ENCODE measurements around the gene TSPEAR. TPM values are rescaled to one million over a fixed set of nuclear protein-coding genes. Genes with fewer than 3 reads are reported as not detected.

Gene TSPEAR
- total and polyA plus RNA-seq, 9 of the 15 experiments (the other 6 are each of a cell fraction or from before 2014, with no cell fraction given) = not detected

DNA sequence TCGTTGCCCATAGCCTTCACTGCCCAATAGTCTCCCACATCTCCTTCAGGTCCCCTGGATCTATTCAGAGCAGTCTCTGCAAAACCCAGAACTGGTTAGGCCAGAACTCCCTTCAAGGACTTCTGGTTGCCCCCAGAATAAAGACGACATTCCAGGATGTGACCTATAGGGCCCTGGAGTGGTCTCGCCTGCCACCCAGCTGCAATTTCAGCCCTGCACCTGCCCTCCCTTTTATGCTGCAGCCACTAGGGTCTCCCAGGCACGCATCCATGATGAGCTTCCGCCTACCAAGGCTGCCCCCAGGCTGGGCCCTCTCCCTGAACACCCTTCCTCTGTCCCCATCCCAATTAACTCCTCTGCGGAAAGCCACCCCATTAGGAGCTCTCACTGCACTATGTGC, 7.2 kb upstream of the TSPEAR start (continued):
- TF ChIP-seq, protein P1, sequence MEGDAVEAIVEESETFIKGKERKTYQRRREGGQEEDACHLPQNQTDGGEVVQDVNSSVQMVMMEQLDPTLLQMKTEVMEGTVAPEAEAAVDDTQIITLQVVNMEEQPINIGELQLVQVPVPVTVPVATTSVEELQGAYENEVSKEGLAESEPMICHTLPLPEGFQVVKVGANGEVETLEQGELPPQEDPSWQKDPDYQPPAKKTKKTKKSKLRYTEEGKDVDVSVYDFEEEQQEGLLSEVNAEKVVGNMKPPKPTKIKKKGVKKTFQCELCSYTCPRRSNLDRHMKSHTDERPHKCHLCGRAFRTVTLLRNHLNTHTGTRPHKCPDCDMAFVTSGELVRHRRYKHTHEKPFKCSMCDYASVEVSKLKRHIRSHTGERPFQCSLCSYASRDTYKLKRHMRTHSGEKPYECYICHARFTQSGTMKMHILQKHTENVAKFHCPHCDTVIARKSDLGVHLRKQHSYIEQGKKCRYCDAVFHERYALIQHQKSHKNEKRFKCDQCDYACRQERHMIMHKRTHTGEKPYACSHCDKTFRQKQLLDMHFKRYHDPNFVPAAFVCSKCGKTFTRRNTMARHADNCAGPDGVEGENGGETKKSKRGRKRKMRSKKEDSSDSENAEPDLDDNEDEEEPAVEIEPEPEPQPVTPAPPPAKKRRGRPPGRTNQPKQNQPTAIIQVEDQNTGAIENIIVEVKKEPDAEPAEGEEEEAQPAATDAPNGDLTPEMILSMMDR (IDR thresholded peaks at IDR 0.05 in 2 of 3, conservative IDR thresholded peaks at IDR 0.05 in 1 of 3; ENCODE audit: insufficient read depth in 2 of 3, low read depth in 1 of 3, low read length in 3 of 3) = peak; percentile 39 to 75 (median 66); a peak in 5 of 6 replicates
- TF ChIP-seq ZC3H4 (CRISPR knock-in tag; IDR thresholded peaks at IDR 0.05; ENCODE audit: borderline replicate concordance) = no peak
- TF ChIP-seq, protein P2, sequence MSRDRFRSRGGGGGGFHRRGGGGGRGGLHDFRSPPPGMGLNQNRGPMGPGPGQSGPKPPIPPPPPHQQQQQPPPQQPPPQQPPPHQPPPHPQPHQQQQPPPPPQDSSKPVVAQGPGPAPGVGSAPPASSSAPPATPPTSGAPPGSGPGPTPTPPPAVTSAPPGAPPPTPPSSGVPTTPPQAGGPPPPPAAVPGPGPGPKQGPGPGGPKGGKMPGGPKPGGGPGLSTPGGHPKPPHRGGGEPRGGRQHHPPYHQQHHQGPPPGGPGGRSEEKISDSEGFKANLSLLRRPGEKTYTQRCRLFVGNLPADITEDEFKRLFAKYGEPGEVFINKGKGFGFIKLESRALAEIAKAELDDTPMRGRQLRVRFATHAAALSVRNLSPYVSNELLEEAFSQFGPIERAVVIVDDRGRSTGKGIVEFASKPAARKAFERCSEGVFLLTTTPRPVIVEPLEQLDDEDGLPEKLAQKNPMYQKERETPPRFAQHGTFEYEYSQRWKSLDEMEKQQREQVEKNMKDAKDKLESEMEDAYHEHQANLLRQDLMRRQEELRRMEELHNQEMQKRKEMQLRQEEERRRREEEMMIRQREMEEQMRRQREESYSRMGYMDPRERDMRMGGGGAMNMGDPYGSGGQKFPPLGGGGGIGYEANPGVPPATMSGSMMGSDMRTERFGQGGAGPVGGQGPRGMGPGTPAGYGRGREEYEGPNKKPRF (IDR thresholded peaks at IDR 0.05; ENCODE audit: low read depth, low read length) = no peak

DNA sequence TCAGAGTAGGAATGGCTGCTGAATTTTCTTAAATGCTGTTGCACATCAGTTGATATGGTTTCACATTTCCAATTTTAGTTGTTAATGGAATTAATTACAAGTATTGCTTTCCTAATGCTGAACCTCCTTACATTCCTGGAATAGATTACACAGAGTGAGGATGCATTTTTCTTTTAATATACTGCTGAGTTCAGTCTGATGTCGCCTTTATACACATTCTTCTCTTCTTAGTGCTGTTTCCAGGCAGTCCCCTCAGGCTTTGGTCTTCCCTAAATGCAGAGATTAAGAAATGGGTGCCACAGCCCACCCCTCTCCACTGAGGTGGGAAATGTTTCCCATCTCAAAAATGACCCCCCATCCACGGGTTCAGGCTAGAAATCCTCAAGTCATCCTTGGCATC, 6.7 kb upstream of the TSPEAR start:
- no peak overlapping the region for H3K9ac ChIP-seq (ENCODE audit: insufficient read depth in 1 of 2, low read depth in 2 of 2, low read length in 2 of 2)
- DNase-seq (ENCODE audit: extremely low read depth in 1 of 4, low spot score in 3 of 4) = no peak
- no peaks in the 10 kb centered on the region for H3K36me3 ChIP-seq (ENCODE audit: control insufficient read depth, insufficient read depth, low read length)
- peaks cover 14 to 28% of the 10 kb centered on the region in 2 experiments; a peak in 4 of 5 replicates for H3K27me3 ChIP-seq (ENCODE audit: control insufficient read depth in 2 of 2, insufficient read depth in 2 of 2, low read length in 2 of 2)
- no peak for FAIRE-seq
- 0% methylated on average over 2 of the region's 2 CpGs for WGBS (ENCODE audit: insufficient coverage, low coverage, missing lambda C conversion rate)
- H3K79me2 ChIP-seq (ENCODE audit: control insufficient read depth, insufficient read depth, low read length) = no peaks in the 10 kb centered on the region
- in situ Hi-C loops (cut with MboI) = no loop called here
- H3K9me1 ChIP-seq (ENCODE audit: control insufficient read depth, insufficient read depth, low read length) = no peaks in the 10 kb centered on the region
- H3K4me1 ChIP-seq (replicated peaks in 1 of 2; ENCODE audit: control insufficient read depth in 2 of 2, insufficient read depth in 2 of 2, low read length in 2 of 2) = peaks cover 0 to under 1% of the 10 kb centered on the region in 2 experiments; a peak in 1 of 5 replicates
- no peak overlapping the region for H3K27ac ChIP-seq (ENCODE audit: extremely low read depth, low read depth, low read length)
- no peaks in the 10 kb centered on the region for H3K9me3 ChIP-seq (replicated peaks; ENCODE audit: control insufficient read depth, insufficient read depth, low read depth, low read length)
- intact Hi-C loops (cut with micrococcal nuclease) = no loop called here
- CTCF ChIA-PET (ENCODE audit: low intra/inter-chr PET ratio) = interaction anchor here (0.8 kb wide), 1 partner anchor 207 kb away, joined by 3 read pairs; no protein-coding TSS in a partner anchor
- BruUV-seq (replicated peaks) = no TSS peak
- H3K4me2 ChIP-seq (ENCODE audit: insufficient read depth, low read length) = no peak overlapping the region
- no peak overlapping the region for H3K4me3 ChIP-seq
- POLR2A ChIA-PET = interaction anchor here (0.6 to 2.4 kb wide), 2 partner anchors 8 to 165 kb away, joined by 3 to 8 read pairs; no protein-coding TSS in a partner anchor
- no peak overlapping the region for H2AFZ ChIP-seq (ENCODE audit: low read depth, low read length)
- H4K20me1 ChIP-seq (replicated peaks; ENCODE audit: control insufficient read depth, insufficient read depth, low read length) = no peaks in the 10 kb centered on the region
- ATAC-seq = no peak
- TF ChIP-seq, protein P3, sequence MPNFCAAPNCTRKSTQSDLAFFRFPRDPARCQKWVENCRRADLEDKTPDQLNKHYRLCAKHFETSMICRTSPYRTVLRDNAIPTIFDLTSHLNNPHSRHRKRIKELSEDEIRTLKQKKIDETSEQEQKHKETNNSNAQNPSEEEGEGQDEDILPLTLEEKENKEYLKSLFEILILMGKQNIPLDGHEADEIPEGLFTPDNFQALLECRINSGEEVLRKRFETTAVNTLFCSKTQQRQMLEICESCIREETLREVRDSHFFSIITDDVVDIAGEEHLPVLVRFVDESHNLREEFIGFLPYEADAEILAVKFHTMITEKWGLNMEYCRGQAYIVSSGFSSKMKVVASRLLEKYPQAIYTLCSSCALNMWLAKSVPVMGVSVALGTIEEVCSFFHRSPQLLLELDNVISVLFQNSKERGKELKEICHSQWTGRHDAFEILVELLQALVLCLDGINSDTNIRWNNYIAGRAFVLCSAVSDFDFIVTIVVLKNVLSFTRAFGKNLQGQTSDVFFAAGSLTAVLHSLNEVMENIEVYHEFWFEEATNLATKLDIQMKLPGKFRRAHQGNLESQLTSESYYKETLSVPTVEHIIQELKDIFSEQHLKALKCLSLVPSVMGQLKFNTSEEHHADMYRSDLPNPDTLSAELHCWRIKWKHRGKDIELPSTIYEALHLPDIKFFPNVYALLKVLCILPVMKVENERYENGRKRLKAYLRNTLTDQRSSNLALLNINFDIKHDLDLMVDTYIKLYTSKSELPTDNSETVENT (CRISPR knock-in tag; IDR thresholded peaks at IDR 0.05) = no peak
- TF ChIP-seq CHD4 (IDR thresholded peaks at IDR 0.05; ENCODE audit: insufficient read depth, insufficient replicate concordance, low read depth, low read length, poor library complexity, severe bottlenecking) (no peak), POLR3A (IDR thresholded peaks at IDR 0.05; ENCODE audit: borderline replicate concordance, extremely low read depth, insufficient read depth, insufficient read length) (no peak), HNRNPK (IDR thresholded peaks at IDR 0.05; ENCODE audit: low read depth, low read length, poor library complexity, severe bottlenecking) (no peak)
